ENCODE results near the gene BMP7.

Gene BMP7

GRCh38 chr20:57256205-57256604 lies 10.2 kb downstream of the BMP7 start:
- H3K9me3 ChIP-seq (ENCODE audit: control insufficient read depth, low read length), result no peaks in the 10 kb centered on the region
- H3K9ac ChIP-seq (ENCODE audit: low read length), result no peak overlapping the region
- peaks cover 10% of the 10 kb centered on the region for H3K4me1 ChIP-seq (ENCODE audit: control insufficient read depth, insufficient read depth, low read length)
- H3K27me3 ChIP-seq (replicated peaks; ENCODE audit: control insufficient read depth, insufficient read depth, low read length), result peaks cover 68% of the 10 kb centered on the region
- H3K36me3 ChIP-seq (ENCODE audit: control insufficient read depth, insufficient read depth, low read length, severe bottlenecking), result no peaks in the 10 kb centered on the region
- H3K4me3 ChIP-seq (ENCODE audit: low read length), result no peak overlapping the region
- no peak for DNase-seq (ENCODE audit: low read depth)

- H3K36me3 ChIP-seq (ENCODE audit: control insufficient read depth, insufficient read depth, low read length, severe bottlenecking), result no peaks in the 10 kb centered on the region
- DNase-seq (ENCODE audit: low read depth), result no peak
- H3K4me1 ChIP-seq (ENCODE audit: control insufficient read depth, insufficient read depth, low read length), result peaks cover 8% of the 10 kb centered on the region
- no peak overlapping the region for H3K9ac ChIP-seq (ENCODE audit: low read length)
- H3K4me3 ChIP-seq (ENCODE audit: low read length), result no peak overlapping the region
- no peaks in the 10 kb centered on the region for H3K9me3 ChIP-seq (ENCODE audit: control insufficient read depth, low read length)
- H3K27me3 ChIP-seq (replicated peaks; ENCODE audit: control insufficient read depth, insufficient read depth, low read length), result peaks cover 59% of the 10 kb centered on the region
Observed at GRCh38 chr20:57255183-57255582, 11.3 kb downstream of the BMP7 start.

DNA sequence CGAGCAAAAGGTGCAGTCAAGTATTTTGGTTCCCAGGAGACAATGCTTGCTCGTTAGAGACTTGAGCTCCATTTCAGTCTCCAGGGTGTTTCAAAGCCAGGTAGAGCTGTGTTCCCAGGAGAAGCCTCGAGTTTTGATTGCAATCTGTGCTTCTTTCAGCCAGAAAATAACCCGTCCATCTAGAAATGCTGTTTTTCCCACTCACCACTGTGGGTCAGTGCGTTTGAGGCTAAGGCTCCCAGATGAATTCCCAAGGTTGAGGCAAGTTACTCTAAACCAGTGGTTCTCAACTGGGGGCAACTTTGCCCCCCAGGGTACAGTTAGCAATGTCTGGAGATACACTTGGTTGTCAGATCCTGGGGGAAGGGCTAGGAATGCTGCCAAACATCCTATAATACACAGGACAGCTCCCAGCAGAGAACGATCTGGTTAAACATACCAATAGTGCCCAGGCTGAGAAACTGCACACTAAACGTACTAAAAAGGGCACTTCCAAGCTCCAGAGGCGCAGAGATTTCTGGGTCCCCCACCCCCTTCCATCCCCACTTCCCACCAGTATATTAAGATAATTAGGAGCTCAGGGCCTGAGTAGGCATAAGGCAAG lies 13.8 kb downstream of the BMP7 start:
- peaks cover 44% of the 10 kb centered on the region for H3K27me3 ChIP-seq (replicated peaks; ENCODE audit: control insufficient read depth, insufficient read depth, low read length)
- H3K36me3 ChIP-seq (ENCODE audit: control insufficient read depth, insufficient read depth, low read length, severe bottlenecking), result no peaks in the 10 kb centered on the region
- H3K4me1 ChIP-seq (ENCODE audit: control insufficient read depth, insufficient read depth, low read length), result no peaks in the 10 kb centered on the region
- no peak for DNase-seq (ENCODE audit: low read depth)
- H3K9ac ChIP-seq (ENCODE audit: low read length), result no peak overlapping the region
- H3K9me3 ChIP-seq (ENCODE audit: control insufficient read depth, low read length), result peaks cover 6% of the 10 kb centered on the region
- H3K4me3 ChIP-seq (ENCODE audit: low read length), result no peak overlapping the region

GRCh38 chr20:57251949-57252348 lies 14.5 kb downstream of the BMP7 start:
- H3K9me3 ChIP-seq (ENCODE audit: control insufficient read depth, low read length), result peaks cover 6% of the 10 kb centered on the region
- H3K4me1 ChIP-seq (ENCODE audit: control insufficient read depth, insufficient read depth, low read length), result no peaks in the 10 kb centered on the region
- H3K4me3 ChIP-seq (ENCODE audit: low read length), result no peak overlapping the region
- no peak overlapping the region for H3K9ac ChIP-seq (ENCODE audit: low read length)
- no peaks in the 10 kb centered on the region for H3K36me3 ChIP-seq (ENCODE audit: control insufficient read depth, insufficient read depth, low read length, severe bottlenecking)
- peaks cover 41% of the 10 kb centered on the region for H3K27me3 ChIP-seq (replicated peaks; ENCODE audit: control insufficient read depth, insufficient read depth, low read length)
- no peak for DNase-seq (ENCODE audit: low read depth)

DNA sequence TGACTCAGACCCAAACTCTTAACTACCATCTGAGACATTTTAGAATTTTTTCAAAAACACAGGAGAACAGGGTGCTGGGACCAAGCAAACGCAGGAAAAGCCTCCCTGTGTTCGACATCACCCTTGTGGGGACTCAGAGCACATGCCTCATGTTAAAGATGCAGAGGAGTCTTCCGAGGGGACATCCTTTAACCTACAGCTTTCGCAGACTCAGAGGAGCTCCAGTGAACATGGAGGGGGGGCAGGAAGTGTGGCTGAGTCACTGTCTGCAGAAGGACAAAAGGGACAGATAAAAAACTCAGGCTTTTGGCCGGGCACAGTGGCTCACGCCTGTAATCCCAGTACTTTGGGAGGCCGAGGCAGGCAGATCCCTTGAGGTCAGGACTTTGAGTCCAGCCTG lies 15.1 kb downstream of the BMP7 start:
- DNase-seq (ENCODE audit: low read depth), result no peak
- Histone ChIP-seq H3K36me3 (ENCODE audit: control insufficient read depth, insufficient read depth, low read length, severe bottlenecking) (no peaks in the 10 kb centered on the region), H3K27me3 (replicated peaks; ENCODE audit: control insufficient read depth, insufficient read depth, low read length) (peaks cover 41% of the 10 kb centered on the region), H3K4me3 (ENCODE audit: low read length) (no peak overlapping the region), H3K9ac (ENCODE audit: low read length) (no peak overlapping the region), H3K9me3 (ENCODE audit: control insufficient read depth, low read length) (peaks cover 6% of the 10 kb centered on the region), H3K4me1 (ENCODE audit: control insufficient read depth, insufficient read depth, low read length) (no peaks in the 10 kb centered on the region)

DNA sequence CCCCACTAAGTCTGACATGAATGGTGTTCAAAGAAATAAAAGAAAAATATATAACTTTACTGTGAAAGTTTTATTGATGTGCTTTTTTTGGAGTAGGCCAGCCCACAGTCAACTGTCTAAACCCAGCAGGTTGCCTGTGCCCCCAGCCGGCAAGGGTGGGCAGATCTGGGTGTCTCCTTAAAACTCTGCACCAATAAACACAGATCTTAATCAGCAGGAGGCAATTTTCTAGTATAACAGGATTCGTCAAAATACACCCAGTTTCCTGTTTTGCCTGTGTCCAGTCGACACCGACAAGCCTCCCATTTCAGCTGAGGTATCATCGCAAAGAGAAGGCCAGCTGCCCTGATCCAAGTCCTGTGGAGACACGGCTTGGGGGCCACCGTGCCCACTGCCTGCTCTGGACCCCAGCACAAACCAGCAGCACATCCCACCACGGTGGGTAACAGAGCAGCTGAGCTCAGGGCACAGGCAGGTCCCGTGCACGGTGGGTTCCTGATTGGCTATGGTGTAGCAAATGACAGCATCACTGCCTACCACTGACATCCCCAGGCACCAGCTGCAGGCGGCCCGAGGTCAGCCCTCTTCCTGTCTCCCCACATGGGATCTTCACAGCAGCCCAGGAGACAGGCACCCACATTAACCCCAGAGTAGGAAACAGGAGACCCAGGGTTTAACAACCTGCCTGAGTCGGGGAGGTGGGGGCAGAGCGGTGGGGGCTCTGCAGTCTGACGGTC lies 15.7 kb downstream of the BMP7 start:
- no peak for DNase-seq (ENCODE audit: low read depth)
- peaks cover 6% of the 10 kb centered on the region for H3K9me3 ChIP-seq (ENCODE audit: control insufficient read depth, low read length)
- no peak overlapping the region for H3K4me3 ChIP-seq (ENCODE audit: low read length)
- H3K27me3 ChIP-seq (replicated peaks; ENCODE audit: control insufficient read depth, insufficient read depth, low read length), result peaks cover 37% of the 10 kb centered on the region
- H3K36me3 ChIP-seq (ENCODE audit: control insufficient read depth, insufficient read depth, low read length, severe bottlenecking), result no peaks in the 10 kb centered on the region
- H3K4me1 ChIP-seq (ENCODE audit: control insufficient read depth, insufficient read depth, low read length), result no peaks in the 10 kb centered on the region
- H3K9ac ChIP-seq (ENCODE audit: low read length), result no peak overlapping the region

GRCh38 chr20:57249772-57250171 lies 16.7 kb downstream of the BMP7 start:
- no peak for DNase-seq (ENCODE audit: low read depth)

GRCh38 chr20:57249073-57249472 lies 17.4 kb downstream of the BMP7 start:
- Histone ChIP-seq H3K9me3 (ENCODE audit: control insufficient read depth, low read length) (peaks cover 6% of the 10 kb centered on the region), H3K4me3 (ENCODE audit: low read length) (no peak overlapping the region), H3K9ac (ENCODE audit: low read length) (no peak overlapping the region), H3K4me1 (ENCODE audit: control insufficient read depth, insufficient read depth, low read length) (no peaks in the 10 kb centered on the region), H3K27me3 (replicated peaks; ENCODE audit: control insufficient read depth, insufficient read depth, low read length) (peaks cover 25% of the 10 kb centered on the region), H3K36me3 (ENCODE audit: control insufficient read depth, insufficient read depth, low read length, severe bottlenecking) (no peaks in the 10 kb centered on the region)
- DNase-seq (ENCODE audit: low read depth), result no peak

More at GRCh38 chr20:57249772-57250171, 16.7 kb downstream of the BMP7 start:
- Histone ChIP-seq H3K9ac (ENCODE audit: low read length) (no peak overlapping the region), H3K27me3 (replicated peaks; ENCODE audit: control insufficient read depth, insufficient read depth, low read length) (peaks cover 31% of the 10 kb centered on the region), H3K4me1 (ENCODE audit: control insufficient read depth, insufficient read depth, low read length) (no peaks in the 10 kb centered on the region), H3K4me3 (ENCODE audit: low read length) (no peak overlapping the region), H3K36me3 (ENCODE audit: control insufficient read depth, insufficient read depth, low read length, severe bottlenecking) (no peaks in the 10 kb centered on the region), H3K9me3 (ENCODE audit: control insufficient read depth, low read length) (peaks cover 6% of the 10 kb centered on the region)

DNA sequence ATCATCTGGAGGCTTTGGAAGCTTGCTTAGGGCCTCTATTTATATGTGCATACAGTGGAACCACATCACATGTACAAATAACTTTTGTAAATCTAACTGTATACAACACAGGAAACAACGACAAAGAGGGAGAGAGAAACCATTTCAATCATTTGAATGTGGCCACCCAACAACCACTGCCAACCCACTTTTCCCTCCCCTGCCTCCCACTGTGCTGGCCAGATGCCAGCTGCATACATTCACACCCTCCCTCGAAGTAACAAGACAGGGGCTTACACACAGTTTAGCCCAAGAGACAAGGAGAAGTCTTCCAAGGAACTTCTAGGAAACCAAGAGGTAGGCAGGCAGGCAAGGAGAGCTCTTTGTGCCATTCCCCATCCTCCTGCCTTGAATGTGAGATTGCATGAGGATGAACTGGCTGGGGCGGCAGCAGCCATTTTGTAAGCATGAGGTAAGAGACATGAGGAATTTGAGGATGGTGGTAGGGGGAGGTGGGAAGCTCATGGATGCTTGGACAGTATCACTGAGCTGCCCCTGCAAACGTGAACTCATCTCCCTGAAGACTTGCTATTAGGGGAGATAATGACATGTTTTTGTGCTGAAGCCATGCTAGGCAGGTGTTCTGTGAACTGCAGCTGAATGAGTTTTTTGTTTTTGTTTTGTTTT lies 18.2 kb downstream of the BMP7 start:
- Histone ChIP-seq H3K9ac (ENCODE audit: low read length) (no peak overlapping the region), H3K4me3 (ENCODE audit: low read length) (no peak overlapping the region)

GRCh38 chr20:57247292-57247965 lies 19.0 kb downstream of the BMP7 start:
- Histone ChIP-seq H3K9ac (ENCODE audit: low read length) (no peak overlapping the region), H3K36me3 (ENCODE audit: control insufficient read depth, insufficient read depth, low read length, severe bottlenecking) (no peaks in the 10 kb centered on the region), H3K9me3 (ENCODE audit: control insufficient read depth, low read length) (peaks cover 6% of the 10 kb centered on the region), H3K27me3 (replicated peaks; ENCODE audit: control insufficient read depth, insufficient read depth, low read length) (peaks cover 19% of the 10 kb centered on the region), H3K4me3 (ENCODE audit: low read length) (no peak overlapping the region), H3K4me1 (ENCODE audit: control insufficient read depth, insufficient read depth, low read length) (no peaks in the 10 kb centered on the region)
- DNase-seq (ENCODE audit: low read depth), result no peak

More for the DNA sequence above, 18.2 kb downstream of the BMP7 start:
- peaks cover 6% of the 10 kb centered on the region for H3K9me3 ChIP-seq (ENCODE audit: control insufficient read depth, low read length)
- no peak for DNase-seq (ENCODE audit: low read depth)
- H3K27me3 ChIP-seq (replicated peaks; ENCODE audit: control insufficient read depth, insufficient read depth, low read length), result peaks cover 25% of the 10 kb centered on the region
- no peaks in the 10 kb centered on the region for H3K4me1 ChIP-seq (ENCODE audit: control insufficient read depth, insufficient read depth, low read length)
- no peaks in the 10 kb centered on the region for H3K36me3 ChIP-seq (ENCODE audit: control insufficient read depth, insufficient read depth, low read length, severe bottlenecking)

GRCh38 chr20:57245997-57246396 lies 20.4 kb downstream of the BMP7 start:
- Histone ChIP-seq H3K36me3 (ENCODE audit: control insufficient read depth, insufficient read depth, low read length, severe bottlenecking) (no peaks in the 10 kb centered on the region), H3K27me3 (replicated peaks; ENCODE audit: control insufficient read depth, insufficient read depth, low read length) (peaks cover 22% of the 10 kb centered on the region), H3K9ac (ENCODE audit: low read length) (no peak overlapping the region), H3K9me3 (ENCODE audit: control insufficient read depth, low read length) (peaks cover 6% of the 10 kb centered on the region), H3K4me3 (ENCODE audit: low read length) (no peak overlapping the region), H3K4me1 (ENCODE audit: control insufficient read depth, insufficient read depth, low read length) (no peaks in the 10 kb centered on the region)
- DNase-seq (ENCODE audit: low read depth), result no peak

All from adipocyte (in vitro differentiated cells).